Caco-2 (cell line): Measurements from ENCODE around the gene RXFP1. TPM values are rescaled to one million over a fixed set of nuclear protein-coding genes. Genes with fewer than 3 reads are reported as not detected.

Experiments used
- BruUV-seq: library from RNA; stranded (reverse); fragments of 400-500 nt; replicated peaks from 2 replicates; lab custom pipeline; 2021; lab: Mats Ljungman, UMichigan
- CTCF ChIA-PET: fragments of 300-600 bp; sonication (Branson Sonifier 250); formaldehyde crosslinking; loops from one replicate; lab custom pipeline; 2022; ENCODE audit warnings: antibody characterized with exemption; lab: Charles Lee
- POLR2A ChIA-PET: fragments of 300-600 bp; sonication (Branson Sonifier 250); formaldehyde crosslinking; loops from one replicate; lab custom pipeline; 2022; ENCODE audit warnings: antibody characterized with exemption; lab: Charles Lee
- DNase-seq, 2 experiments: peaks; one replicate each; pipeline versions ENCODE4 v3.0.0 to v3.0.0-alpha.2; 2020 to 2022
- H3K27me3 ChIP-seq: replicated peaks from 2 replicates; pipeline ENCODE4 v1.6.0; 2011; ENCODE audit warnings: low read length; ENCODE audit not compliant: control insufficient read depth, insufficient read depth
- H3K36me3 ChIP-seq: 2 replicates; pipeline ENCODE4 v1.5.1; 2011; ENCODE audit warnings: low read length; ENCODE audit not compliant: control insufficient read depth, insufficient read depth
- H3K4me1 ChIP-seq: fragments of 250-450 bp; sonication (Bioruptor Pico); 2 replicates; pipeline ENCODE4 v1.5.1; 2020; ENCODE audit warnings: mild to moderate bottlenecking
- H3K4me3 ChIP-seq: 2 replicates; pipeline ENCODE4 v1.5.1; 2011; ENCODE audit warnings: low read depth, mild to moderate bottlenecking, control low read depth, low read length
- H3K9me3 ChIP-seq: fragments of 250-450 bp; sonication (Bioruptor Pico); 2 replicates; pipeline ENCODE4 v1.5.1; 2020; ENCODE audit warnings: mild to moderate bottlenecking, moderate library complexity
- H3K27ac Mint-ChIP-seq: one replicate; pipeline ENCODE4 v1.8.0; 2022; ENCODE audit warnings: mixed read lengths; ENCODE audit not compliant: unreplicated experiment
- H3K27me3 Mint-ChIP-seq: one replicate; pipeline ENCODE4 v1.8.0; 2022; ENCODE audit warnings: mixed read lengths; ENCODE audit not compliant: insufficient read depth, unreplicated experiment
- H3K36me3 Mint-ChIP-seq: one replicate; pipeline ENCODE4 v1.8.0; 2022; ENCODE audit warnings: mild to moderate bottlenecking, mixed read lengths; ENCODE audit not compliant: insufficient read depth, unreplicated experiment
- H3K4me1 Mint-ChIP-seq: one replicate; pipeline ENCODE4 v1.8.0; 2022; ENCODE audit warnings: low read depth, mixed read lengths; ENCODE audit not compliant: unreplicated experiment
- H3K4me3 Mint-ChIP-seq: one replicate; pipeline ENCODE4 v1.8.0; 2022; ENCODE audit warnings: mild to moderate bottlenecking, moderate library complexity, mixed read lengths; ENCODE audit not compliant: unreplicated experiment
- H3K9me3 Mint-ChIP-seq: one replicate; pipeline ENCODE4 v1.8.0; 2022; ENCODE audit warnings: mixed read lengths; ENCODE audit not compliant: unreplicated experiment
- CTCF ChIP-seq, 2 experiments: fragments of 200-600 bp in 1 of 2; IDR thresholded peaks; 1 replicate in 1 of 2; 2 replicates in 1 of 2; pipeline versions ENCODE4 v1.5.1 to v1.8.0; 2011 to 2022; ENCODE audit warnings: antibody characterized with exemption in 1 of 2, control low read depth in 1 of 2, inconsistent platforms in 1 of 2, low read depth in 1 of 2, low read length in 1 of 2, mild to moderate bottlenecking in 1 of 2, moderate library complexity in 1 of 2; ENCODE audit not compliant: insufficient read depth in 1 of 2, severe bottlenecking in 1 of 2, unreplicated experiment in 1 of 2
- intact Hi-C: fragments of 100-400 bp; cut with micrococcal nuclease; formaldehyde crosslinking; loops from one replicate; pipeline ENCODE4 v1.10.0; 2022; ENCODE audit not compliant: unreplicated experiment
- total RNA-seq: library from RNA; stranded (reverse); gene quantifications from 2 replicates; pipeline ENCODE4 v1.2.3, GENCODE V29; 2022

RXFP1 gene
- total RNA-seq, 1 experiment from 2014 or later, result not detected

DNA sequence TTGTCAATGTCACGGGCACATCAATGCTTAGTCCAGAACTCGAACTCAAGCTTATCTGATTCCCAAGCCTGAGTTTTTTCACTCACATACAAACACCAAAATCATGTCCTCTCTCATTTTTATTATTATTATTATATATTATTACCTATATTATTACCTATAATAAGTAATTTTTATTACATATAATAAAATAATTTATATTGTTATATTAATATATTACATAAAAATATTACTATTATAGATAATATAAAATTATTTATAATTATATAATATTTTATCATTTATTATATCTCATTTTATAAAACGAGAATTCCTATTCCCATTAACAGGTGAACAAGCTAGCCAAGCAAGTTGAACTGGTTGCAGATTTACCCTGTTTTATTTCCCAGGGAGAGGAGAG, 13.0 kb downstream of the RXFP1 start:
- ChIA-PET CTCF (no interaction called here), POLR2A (no interaction called here)
- Mint-ChIP-seq H3K36me3 (no peaks in the 10 kb centered on the region), H3K9me3 (no peaks in the 10 kb centered on the region), H3K4me3 (no peak overlapping the region), H3K27me3 (peaks cover 16% of the 10 kb centered on the region), H3K27ac (no peak overlapping the region), H3K4me1 (peaks cover 5% of the 10 kb centered on the region)
- Histone ChIP-seq H3K36me3 (no peaks in the 10 kb centered on the region), H3K9me3 (no peaks in the 10 kb centered on the region), H3K27me3 (no peaks in the 10 kb centered on the region), H3K4me1 (no peaks in the 10 kb centered on the region), H3K4me3 (no peak overlapping the region)
- BruUV-seq, result no TSS peak
- DNase-seq, result no peak
- intact Hi-C loops, result no loop called here
- TF ChIP-seq CTCF (IDR thresholded peaks at IDR 0.05; ENCODE audit: insufficient read depth in 1 of 2, low read depth in 1 of 2, low read length in 1 of 2, severe bottlenecking in 1 of 2, unreplicated experiment in 1 of 2), result no peak

DNA sequence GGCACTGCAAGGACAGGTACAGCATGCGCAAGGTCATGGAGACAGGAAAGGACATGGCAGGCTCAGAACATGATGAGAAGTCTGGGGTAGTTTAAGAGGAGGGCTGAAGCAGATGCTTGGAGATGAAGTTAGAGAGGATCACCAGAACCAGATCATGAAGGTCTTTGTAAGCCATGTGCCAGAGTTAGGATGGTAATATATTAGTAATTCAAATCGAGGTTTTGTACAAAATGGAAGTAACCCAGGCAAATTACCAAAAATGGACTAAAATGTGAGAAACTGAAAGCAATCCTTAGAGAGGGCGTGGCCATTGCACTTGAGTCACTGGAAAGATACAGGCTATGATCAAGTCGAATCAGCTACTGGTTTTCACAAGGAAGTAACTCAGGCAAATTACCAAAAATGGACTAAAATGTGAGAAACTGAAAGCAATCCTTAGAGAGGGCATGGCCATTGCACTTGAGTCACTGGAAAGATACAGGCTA, 13.5 kb downstream of the RXFP1 start:
- Histone ChIP-seq H3K4me1 (no peaks in the 10 kb centered on the region), H3K36me3 (no peaks in the 10 kb centered on the region), H3K9me3 (no peaks in the 10 kb centered on the region), H3K4me3 (no peak overlapping the region), H3K27me3 (no peaks in the 10 kb centered on the region)
- Mint-ChIP-seq H3K36me3 (no peaks in the 10 kb centered on the region), H3K27ac (no peak overlapping the region), H3K4me3 (no peak overlapping the region), H3K27me3 (peaks cover 15% of the 10 kb centered on the region), H3K4me1 (peaks cover 5% of the 10 kb centered on the region), H3K9me3 (no peaks in the 10 kb centered on the region)
- DNase-seq, result no peak
- BruUV-seq, result no TSS peak
- CTCF ChIA-PET, result no interaction called here
- POLR2A ChIA-PET, result no interaction called here
- intact Hi-C loops, result no loop called here
- no peak for TF ChIP-seq CTCF (IDR thresholded peaks at IDR 0.05; ENCODE audit: insufficient read depth in 1 of 2, low read depth in 1 of 2, low read length in 1 of 2, severe bottlenecking in 1 of 2, unreplicated experiment in 1 of 2)

DNA sequence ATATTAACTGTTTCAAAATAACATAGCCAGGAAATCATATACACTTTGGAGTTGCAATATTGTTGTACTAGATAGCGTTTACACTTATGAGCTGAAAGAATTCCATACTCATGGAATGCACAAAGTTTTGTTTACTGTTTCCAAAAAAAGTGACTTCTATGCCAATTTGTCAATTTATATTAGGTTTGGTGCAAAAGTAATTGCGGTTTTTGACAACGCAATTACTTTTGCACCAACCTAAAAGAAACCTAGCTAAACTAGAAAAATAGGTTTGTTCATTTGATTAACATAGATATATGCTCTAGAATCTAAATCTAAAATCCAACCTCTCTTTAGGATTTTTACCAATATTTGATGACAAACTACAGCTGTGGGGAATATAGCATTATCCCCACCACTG, 15.2 kb downstream of the RXFP1 start:
- Histone ChIP-seq H3K36me3 (no peaks in the 10 kb centered on the region), H3K27me3 (no peaks in the 10 kb centered on the region), H3K9me3 (no peaks in the 10 kb centered on the region), H3K4me3 (no peak overlapping the region), H3K4me1 (no peaks in the 10 kb centered on the region)
- no peaks in the 10 kb centered on the region for H3K9me3 Mint-ChIP-seq
- BruUV-seq, result no TSS peak
- peaks cover 9% of the 10 kb centered on the region for H3K27me3 Mint-ChIP-seq
- ChIA-PET POLR2A (no interaction called here), CTCF (no interaction called here)
- no peak for DNase-seq
- H3K27ac Mint-ChIP-seq, result no peak overlapping the region
- H3K4me1 Mint-ChIP-seq, result peaks cover 12% of the 10 kb centered on the region
- TF ChIP-seq CTCF (IDR thresholded peaks at IDR 0.05; ENCODE audit: insufficient read depth in 1 of 2, low read depth in 1 of 2, low read length in 1 of 2, severe bottlenecking in 1 of 2, unreplicated experiment in 1 of 2), result no peak
- no peaks in the 10 kb centered on the region for H3K36me3 Mint-ChIP-seq
- no peak overlapping the region for H3K4me3 Mint-ChIP-seq
- intact Hi-C loops, result no loop called here
